NCI-H1105 (cell line): ENCODE measurements around the gene STRN4.
"Not testable (repeated sequence)": the region's sequence is repeated elsewhere in the genome, so short reads cannot be mapped to it uniquely, and the experiment has no call there.

ENCODE experiments used
- DNase-seq: peaks from one replicate; lab custom pipeline; 2025; lab: John Stamatoyannopoulos, UW

Gene STRN4

DNA sequence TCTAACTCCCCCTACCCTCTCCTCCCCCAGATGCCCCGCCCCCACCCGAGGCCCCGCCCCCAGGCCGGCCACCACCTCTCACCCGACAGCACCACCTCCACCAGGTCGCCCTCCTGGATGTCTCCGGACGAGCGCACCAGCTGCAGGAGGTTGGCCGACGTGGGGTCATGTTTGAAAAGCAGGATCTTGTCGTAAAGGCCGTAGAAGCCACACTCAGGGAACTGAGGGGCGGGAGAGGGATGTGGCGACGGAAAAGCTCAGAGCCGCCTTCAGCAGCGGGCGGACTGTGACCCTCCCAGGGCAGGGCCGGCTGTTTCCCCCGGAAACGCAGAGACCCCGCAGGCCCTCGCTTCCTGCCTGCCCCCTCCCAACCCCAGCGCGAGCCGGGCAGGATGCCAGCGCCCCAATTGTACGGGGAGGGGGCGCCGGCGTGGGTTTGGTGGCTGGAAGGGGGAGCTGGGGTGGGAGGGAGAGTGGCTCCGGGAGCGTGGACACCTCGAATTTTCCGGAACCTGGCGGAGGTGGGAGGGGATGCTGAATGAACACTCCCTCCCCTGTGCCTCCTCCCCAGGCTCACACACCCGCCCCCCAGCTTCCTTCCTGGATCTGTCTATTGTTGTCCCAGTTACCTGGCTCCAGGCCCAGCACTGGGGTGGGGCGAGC, 32.3 kb downstream of the STRN4 start:
- peak; percentile 87 for DNase-seq

DNA sequence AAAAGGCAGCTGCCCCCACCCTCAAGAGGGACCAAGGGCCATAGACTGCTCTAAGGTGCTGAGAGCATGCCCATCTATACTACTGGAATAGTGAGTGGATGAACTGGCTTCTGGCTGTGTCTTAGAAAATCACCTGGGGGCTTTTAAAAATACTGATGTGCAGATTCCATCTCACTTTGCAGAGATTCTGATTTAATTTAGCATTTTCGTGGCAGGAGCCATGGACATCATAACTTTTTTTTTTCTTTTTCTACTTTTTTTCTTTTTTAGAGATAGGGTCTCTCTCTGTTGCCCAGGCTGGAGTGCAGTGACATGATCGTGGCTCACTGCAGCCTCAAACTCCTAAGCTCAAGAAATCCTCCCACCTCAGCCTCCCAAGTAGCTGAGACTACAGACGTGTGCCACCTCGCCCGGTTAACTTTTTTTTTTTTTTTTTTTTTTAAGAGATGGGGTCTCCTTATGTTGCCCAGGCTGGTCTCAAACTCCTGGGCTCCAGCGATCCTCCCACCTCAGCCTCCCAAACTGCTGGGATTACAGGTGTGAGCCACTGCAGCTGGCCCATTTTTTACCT, 33.4 kb downstream of the STRN4 start:
- DNase-seq = not testable (repeated sequence)

DNA sequence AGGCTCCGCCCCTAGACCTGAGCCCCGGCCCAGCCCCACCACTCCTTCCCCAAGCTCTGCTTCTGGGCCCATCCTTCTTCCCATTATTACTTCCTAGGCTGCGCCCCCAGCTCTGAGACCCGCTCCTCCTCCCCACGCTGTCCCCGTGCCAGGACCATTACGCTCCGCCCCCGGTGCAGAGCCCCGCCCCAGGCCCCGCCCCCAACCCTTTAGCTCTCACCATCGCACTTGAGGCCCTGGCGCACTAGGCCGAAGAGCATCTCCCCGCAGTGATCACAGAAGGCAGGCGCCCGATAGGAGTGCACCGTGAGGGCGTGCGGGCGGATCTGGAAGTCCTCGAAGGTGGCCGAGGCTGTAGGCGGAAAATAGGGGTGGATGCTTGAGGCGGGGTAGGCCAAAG, 35.6 kb downstream of the STRN4 start:
- no peak for DNase-seq

DNA sequence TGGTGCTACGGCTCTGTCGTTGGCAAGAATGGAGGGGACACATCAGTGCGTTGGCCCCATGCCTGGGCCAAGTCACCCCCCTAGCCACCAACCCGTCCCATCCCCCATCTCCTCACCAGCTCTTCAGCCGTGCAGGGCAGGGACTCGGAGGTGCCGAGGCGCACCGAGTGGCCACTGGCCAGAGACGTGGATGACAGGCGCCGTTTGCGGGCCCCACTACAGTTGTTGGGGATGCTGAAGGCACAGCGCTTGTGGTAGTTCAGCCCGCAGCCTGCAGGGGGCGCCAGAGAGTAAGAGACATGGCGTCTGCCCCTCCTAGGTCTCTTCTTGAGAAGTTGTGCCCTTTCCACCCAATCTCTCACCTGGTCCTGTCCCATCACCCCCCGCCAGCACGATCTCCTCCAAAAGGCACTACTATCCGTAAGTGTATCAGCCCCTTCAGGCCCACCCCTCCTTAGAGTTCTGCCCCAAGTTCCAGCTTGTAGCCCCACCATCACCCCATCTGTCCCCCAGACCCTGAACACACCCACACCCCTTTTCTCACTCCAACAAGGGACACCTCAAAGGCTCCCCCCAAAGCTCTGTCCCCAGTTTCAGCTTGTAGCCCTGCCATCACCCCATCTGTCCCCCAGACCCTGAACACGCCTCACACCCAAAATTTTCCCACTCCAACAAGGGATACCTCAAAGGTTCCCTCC, 41.7 kb downstream of the STRN4 start:
- DNase-seq = no peak

DNA sequence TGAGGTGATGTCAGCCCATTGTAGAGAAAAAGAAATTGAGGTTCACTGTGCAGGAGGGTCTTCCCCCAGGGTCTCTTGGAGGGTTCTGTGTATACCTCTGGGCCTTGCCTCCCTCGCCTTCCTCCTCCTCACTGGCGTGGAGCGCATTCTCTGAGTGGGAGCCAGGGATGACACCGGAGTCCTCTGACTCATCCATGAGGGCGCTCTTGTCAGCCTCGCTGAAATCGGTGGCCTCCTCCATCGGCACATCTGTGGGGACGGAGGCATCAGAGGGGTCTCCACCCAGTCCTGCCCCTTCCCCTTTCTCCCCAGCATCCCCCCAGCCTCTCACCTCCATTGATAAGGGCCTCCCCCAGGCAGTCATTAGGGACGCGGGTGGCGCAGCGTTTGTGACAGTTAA, 45.5 kb downstream of the STRN4 start:
- no peak for DNase-seq

DNA sequence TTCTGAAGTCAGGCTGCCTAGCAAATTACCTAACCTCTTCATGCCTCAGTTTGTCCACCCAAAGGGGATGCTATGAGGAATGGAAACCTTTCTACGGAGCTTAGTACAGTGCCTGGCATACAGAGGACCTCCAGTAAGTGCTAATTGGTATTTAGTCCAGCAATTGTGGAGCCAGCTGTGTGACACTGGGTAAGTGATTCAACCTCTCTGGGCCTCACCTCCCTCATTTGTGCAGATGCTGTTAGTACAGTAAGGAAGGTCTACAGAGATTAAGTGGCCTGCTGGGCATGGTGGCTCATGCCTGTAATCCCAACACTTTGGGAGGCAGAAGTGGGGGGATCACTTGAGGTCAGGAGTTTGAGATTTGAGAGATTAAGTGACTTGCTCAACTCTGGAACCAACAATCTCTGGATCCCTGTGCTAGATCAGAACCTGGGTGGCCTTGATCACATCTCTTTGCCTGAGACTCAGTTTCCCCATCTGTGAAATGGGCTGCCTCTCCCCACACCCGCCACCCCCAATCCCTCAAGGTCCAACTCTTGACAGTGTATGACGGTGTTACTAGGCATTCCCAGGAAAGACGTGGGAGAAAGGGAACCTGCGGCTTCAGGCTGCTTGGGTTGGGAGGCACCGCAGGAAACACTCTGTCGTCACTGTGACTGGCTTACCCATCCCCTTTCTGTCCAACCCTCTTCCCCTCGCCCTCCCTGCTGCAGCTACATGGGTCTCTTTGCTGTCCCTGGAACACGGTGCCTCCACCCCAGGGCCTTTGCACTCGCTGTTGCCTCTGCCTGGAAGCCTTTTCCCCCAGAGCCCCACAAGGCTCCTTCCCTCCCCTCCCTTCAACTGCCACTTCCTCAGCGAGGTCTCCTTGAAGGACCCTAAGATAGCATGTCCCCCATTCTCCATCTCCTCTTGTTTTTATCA, 47.6 kb downstream of the STRN4 start:
- no peak for DNase-seq

DNA sequence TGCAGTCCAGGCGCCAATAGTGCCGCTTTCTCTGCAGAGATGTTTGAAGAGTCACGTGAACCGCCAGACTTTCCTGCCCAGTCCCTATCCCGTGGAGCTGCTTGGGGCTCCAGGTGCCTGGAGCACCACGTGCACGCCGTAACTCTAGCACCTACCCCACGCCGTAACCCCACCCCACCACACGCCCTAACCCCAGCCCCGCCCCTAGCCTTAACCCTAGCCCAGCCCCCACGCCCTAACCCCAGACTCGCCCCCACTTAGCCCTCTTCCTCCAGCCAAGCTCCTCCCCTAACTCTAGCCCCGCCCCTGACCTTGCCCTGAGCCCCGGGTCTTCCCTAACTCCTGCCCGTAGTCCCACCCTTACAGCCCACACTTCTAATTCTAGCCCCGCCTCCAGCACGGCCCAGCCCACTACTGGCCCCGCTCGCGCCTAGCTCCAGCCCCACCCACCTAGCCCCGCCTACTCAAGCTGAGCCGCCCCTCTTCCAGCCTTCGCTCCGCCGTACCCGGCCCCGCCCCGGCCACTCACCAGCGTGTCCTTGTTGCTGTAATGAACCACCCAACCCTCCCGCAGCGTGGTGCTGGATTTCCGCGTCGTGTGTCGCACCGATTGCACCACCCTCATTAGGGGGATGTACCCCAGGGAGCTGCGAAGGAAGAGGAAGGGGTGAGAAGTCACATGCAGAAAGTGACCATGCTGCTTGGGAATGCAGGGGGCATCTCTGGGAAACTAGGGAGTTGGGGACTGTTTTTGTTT, 48.9 kb downstream of the STRN4 start:
- no peak for DNase-seq

DNA sequence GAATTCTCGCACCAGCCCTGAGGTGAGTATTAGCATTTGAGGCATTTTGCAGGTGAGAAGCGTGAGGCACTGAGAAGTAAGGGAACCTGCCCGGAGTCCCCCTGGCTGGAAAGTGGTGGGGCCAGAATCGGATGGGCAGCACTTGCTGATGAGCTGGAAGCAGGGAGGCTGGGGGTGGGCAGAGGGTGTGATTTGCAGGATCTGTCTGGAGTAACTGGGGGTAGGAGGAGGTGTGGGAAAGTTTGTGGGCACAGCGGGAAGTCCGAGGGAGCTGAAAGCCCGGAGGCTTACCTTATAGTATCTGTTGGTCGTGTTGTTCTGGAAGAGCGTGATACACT, 49.4 kb downstream of the STRN4 start:
- no peak for DNase-seq

DNA sequence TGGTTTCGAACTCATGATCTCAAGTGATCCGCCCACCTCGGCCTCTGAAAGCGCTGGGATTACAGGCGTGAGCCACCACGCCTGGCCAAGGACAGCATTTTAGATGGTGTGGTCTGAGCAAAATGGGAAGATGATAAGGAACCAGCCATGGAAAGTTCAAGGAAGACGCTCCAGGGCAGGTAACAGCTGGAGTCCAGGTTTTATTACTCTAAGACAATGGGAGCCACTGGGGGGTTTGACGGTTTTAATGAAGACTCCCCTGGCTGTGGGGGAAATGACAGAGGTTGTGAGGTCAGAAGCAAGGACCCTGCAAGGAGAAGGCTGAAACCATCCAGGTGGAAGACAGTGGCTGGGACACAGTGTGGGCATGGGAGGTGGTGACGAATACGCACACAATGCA, 50.2 kb downstream of the STRN4 start:
- no peak for DNase-seq

DNA sequence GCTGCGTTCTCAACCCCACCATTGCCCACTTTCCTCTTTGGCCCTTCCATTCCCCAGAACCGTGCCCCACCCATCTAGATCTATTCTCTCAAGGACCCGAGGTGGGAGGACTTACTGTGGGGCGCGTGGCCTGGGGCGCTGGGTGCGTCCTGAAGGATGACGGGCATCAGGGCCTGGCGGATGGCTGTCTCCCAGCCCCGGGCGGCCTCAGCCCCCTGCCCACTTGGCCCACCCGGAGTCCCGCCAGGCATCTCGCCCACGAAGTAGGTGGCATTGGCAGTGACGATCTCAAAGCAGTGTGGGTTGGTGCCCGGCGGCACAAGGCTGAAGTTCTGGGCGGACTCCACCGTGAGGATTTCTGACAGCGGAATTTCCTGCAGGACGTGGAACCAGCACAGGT, 52.5 kb downstream of the STRN4 start:
- no peak for DNase-seq

DNA sequence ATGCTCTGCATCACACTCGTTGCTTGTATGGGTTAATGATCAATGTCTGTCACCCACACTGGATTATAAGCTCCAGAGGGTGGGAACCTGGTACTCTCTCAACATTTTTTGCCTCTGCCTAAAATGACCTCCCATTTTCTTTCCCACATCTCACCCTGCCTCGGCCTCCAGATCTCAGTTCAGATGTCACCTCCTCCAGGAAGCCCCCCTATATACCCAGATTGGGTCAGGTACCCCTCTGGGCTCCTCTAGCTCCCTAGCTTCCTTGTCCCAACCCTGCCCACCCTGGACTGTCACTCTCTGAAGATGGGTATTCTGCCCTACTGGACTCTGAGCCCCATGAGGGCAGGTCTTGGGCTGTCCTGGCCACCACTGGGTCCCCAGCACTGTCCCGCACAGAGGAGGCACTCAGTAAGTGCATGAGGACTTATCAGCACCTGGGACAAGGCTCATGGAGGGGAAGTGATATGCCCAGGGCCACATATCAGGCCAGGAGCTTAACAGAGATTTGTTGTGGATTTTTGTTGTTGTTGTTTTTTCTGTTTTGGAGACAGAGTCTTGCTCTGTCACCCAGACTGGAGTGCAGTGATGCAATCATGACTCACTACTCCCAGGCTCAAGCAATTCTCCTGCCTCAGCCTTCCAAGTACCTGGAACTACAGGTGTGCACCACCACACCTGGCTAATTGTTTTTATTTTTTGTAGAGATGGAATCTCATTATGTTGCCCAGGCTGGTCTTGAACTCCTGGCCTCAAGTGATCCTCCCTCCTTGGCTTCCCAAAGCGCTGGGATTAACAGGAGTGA, 53.1 kb downstream of the STRN4 start:
- DNase-seq = no peak

DNA sequence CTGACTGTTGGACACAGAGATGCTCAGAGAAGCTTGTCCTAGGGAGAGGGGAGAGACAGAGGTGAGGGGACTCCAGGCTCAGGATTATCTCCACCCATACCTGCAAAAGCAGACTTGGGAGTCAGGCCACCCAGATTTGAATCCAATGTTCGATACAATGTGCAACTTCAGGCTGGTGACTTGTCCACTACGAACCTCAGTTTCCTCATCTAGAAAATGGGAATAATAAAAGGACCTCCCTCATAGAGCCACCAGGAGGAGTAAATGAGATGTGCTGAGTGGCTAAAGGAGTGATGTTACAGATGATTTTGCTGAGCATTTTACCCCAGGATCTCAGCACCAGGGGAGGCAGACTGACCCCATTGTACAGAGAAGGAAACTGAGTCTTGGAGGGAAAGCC, 54.3 kb downstream of the STRN4 start:
- DNase-seq = no peak

DNA sequence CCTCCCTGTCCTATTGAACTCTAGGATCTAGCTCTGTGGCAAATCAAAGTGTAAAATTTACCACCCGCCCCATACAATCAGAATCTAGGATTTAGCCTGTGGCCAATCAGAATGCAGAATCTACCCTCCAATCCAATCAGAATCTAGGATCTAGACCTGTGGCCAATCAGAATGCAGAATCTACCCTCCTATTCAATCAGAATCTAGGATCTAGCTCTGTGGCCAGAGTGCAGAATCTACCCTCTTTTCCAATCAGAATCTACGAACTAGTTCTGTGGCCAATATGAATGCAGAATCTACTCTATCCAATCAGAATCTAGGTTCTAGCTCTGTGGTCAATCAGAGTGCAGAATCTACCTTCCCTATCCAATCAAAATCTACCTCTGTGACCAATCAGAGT, 55.1 kb downstream of the STRN4 start:
- DNase-seq = no peak

DNA sequence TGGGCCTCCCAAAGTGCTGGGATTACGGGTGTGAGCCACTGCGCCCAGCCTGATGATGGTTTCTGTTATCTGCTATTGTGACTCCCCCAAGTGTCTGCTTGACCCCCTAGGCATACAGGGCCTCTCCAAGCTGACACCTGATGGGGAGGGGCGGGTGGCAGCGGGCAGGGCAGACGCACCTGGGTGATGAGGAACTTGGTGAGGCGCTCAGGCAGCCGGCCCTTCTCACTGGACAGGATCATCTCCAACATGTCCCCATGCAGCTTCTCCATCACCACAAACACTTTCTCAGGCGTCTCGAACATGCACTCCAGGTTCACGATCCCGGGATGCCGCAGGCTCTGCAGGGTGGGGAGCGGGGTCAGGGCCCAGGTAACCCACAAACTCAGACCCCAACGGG, 56.9 kb downstream of the STRN4 start:
- no peak for DNase-seq

DNA sequence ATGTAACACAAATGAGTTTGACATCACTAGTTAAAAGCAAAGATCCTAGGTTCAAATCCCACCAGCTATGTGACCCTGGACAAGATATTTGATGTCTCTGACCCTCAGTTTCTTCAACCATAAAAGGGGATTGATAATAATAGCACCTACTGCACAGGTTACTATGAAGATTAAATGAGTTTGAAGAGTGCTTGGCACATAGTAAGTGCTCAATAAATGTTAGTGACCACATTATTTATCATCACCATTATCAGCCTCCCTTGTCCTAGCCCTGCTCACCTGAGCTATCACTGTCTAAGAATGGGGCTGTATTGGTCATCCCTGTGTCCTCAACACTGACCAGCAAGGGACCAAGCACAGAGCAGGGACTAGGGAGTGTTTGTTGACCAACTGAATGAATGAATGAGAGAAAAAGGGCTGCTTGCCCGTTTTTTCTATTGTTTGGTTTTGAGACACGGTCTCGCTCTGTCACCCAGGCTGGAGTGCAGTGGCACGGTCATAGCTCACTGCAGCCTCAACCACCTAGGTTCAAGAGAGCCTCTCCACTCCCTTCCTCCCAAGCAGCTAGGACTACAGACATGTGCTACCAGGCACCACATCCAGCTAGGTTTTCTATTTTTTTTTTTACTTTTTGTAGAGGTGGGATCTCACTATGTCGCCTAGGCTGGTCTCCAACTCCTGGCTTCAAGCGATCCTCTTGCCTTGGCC, 58.7 kb downstream of the STRN4 start:
- DNase-seq = no peak

DNA sequence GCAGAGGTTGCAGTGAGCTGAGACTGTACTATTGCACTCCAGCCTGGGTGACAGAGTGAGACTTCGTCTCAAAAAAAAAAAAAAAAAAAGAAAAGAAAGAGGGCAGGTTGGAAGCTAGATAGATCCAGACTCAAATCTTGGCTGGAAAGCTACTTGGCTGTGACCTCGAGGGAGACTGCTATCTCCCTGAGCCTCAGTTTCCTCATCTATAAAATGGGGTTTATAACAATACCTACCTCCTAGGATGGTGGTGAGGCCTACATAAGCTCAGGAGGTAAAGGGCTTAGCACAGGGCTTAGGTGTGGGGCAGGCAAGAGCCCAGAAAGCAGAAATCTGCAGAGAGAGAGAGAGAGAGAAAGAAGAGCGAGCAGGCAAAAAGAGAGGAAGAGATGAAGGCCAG, 61.1 kb downstream of the STRN4 start:
- no peak for DNase-seq

DNA sequence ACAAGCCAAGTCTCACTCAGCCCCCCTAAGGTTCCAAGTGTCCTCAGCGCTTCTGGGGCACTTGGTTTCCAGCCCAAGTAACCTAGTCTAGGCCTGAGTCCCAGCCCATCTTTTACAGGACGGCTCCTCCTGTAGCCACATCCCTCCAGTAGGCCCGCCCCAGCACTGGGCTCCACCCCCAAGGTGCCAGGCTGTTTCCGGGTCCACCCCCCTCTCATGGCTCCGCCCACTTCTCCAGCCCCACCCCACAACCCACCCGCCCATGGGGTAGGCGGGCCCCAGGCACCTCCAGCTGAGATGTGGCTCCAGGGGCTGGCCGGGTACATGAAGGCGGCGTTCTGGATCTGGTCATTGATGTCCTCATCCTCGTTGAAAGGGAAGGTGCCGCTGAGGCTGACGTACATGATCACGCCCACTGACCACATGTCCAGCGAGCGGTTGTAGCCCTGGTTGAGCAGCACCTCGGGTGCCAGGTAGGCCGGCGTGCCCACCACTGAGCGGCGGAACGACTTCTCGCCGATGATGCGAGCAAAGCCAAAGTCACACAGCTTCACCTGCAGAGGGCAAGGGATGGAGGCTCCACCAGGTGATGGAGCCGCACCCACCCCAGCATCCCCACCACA, 68.0 kb downstream of the STRN4 start:
- no peak for DNase-seq

DNA sequence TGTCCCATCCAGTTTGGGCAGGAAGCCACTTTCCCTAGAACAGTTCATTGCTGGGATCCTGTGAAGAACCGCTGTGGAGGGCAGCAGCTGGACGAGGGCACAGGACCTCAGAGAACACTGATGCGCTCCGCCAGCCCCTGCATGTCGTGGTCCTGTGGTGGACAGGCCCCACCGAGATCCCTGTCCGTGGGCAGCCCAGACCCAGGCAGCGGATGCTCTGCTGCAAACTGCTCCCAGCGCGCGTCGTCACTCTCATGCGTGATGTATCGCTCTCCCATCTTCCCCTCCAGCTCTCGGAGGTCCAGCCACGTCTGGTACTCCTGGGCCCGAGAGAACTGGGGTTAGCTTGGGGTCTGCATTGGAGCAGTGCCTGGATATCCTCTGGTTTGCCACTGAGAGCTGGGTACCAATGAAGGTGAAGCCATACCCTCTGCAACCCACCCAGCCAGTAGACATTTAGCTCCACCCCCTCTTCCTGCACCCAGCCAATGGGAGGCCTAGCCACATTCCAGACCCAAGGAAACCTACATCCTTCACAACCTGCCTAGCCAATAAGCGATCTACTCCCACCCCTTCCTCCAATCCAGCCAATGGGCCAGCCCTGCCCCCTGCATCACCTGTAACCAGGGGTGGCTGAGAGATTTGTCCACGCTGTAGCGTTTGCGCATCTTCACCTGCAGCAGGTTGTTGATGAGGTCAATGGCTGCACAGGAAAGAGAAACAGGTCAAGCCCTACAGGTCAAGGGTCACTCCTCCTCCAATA, 71.7 kb downstream of the STRN4 start:
- no peak for DNase-seq

DNA sequence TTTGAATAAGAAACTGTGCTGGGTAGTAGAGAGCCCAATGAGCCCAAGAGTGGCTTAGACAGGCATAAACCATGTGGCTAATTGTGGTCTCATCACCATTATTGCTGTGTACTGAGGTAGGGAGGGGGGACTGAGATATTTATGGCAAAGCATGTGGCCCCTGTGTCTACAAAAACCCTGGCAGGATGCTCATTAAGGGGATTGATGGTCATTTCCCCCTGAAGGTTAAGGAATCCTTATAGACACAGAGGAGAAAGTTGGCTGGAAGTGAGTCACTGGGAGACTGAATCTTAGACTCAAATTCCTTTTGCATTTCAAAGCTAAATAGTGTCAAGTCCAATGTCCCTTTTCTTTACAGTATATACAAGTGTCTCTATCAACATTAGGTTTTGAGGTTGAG, 75.4 kb downstream of the STRN4 start:
- no peak for DNase-seq
